Skeletal muscle tissue (tissue), 4 donors: ENCODE measurements around the gene CHD2. TPM values are rescaled to one million over a fixed set of nuclear protein-coding genes. Genes with fewer than 3 reads are reported as not detected.

Experiments
- H3K27ac ChIP-seq: one replicate; pipeline ENCODE4 v1.7.0; 2013; ENCODE audit warnings: mild to moderate bottlenecking, low read depth, low read length, inconsistent platforms
- H3K27me3 ChIP-seq, 3 donors: one replicate each; pipeline ENCODE4 v1.7.0; 2013; ENCODE audit warnings: low read length in 3 of 3; ENCODE audit not compliant: control insufficient read depth in 3 of 3, insufficient read depth in 3 of 3
- H3K36me3 ChIP-seq, 3 donors: one replicate each; pipeline ENCODE4 v1.7.0; 2013; ENCODE audit warnings: low read length in 3 of 3; ENCODE audit not compliant: control insufficient read depth in 3 of 3, insufficient read depth in 3 of 3
- H3K4me1 ChIP-seq, 3 donors: one replicate each; pipeline ENCODE4 v1.7.0; 2013; ENCODE audit warnings: low read length in 3 of 3, mild to moderate bottlenecking in 3 of 3; ENCODE audit not compliant: control insufficient read depth in 3 of 3, insufficient read depth in 3 of 3
- H3K4me3 ChIP-seq, 3 donors: one replicate each; pipeline ENCODE4 v1.7.0; 2013; ENCODE audit warnings: low read length in 3 of 3
- H3K9ac ChIP-seq, 3 donors: one replicate each; pipeline ENCODE4 v1.7.0; 2013; ENCODE audit warnings: low read length in 3 of 3, mild to moderate bottlenecking in 3 of 3, moderate library complexity in 2 of 3, low read depth in 1 of 3
- H3K9me3 ChIP-seq, 3 donors: one replicate each; pipeline ENCODE4 v1.7.0; 2013; ENCODE audit warnings: low read length in 3 of 3; ENCODE audit not compliant: control insufficient read depth in 3 of 3
- total RNA-seq: library from RNA; depleted of rRNA; stranded (reverse); fragments of >200 nt; gene quantifications from one replicate; pipeline ENCODE4 v1.2.3, GENCODE V29; 2014
- donor health status: Osteomylitis.

CHD2 gene
- total RNA-seq, 1 donor from 2014 or later: 105 TPM

DNA sequence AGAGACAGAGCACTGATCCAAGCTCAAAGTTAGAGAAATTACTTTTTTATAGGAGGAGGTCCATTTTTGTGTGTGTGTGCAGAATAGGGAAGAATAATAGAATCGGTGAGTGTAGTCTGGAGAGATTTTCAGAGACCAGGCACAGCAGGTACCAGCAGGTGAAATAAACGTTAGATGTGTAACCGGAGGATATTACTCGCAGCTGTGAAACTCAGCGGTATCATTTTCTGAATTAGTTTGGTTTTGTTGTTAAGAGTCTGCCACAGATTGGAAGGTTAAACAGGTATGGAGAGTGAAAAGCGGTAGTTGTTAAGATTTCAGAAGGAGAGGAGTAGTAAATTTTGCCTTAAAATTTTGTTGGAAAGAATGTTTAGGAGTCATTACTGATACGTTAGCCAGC is 119.0 kb downstream of the CHD2 start:
- peaks cover 55 to 86% (median 66%) of the 10 kb centered on the region in 3 donors for H3K36me3 ChIP-seq
- no peak overlapping the region for H3K4me3 ChIP-seq
- peaks cover 0 to 10% (median 0%) of the 10 kb centered on the region in 3 donors for H3K4me1 ChIP-seq
- H3K9me3 ChIP-seq: no peaks in the 10 kb centered on the region
- no peaks in the 10 kb centered on the region for H3K27me3 ChIP-seq
- H3K27ac ChIP-seq: no peak overlapping the region
- H3K9ac ChIP-seq: no peak overlapping the region

DNA sequence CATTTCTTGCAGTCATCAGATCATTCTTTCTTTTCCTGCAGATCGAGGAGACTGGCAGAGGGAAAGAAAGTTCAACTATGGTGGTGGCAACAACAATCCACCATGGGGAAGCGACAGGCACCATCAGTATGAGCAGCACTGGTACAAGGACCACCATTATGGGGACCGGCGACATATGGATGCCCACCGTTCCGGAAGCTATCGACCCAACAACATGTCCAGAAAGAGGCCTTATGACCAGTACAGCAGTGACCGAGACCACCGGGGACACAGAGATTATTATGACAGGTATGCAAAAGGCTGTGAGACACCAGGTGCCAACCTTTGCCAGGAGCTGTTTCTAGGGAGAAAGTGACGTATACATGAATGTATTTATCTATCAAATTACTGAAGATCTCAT is 119.8 kb downstream of the CHD2 start:
- Histone ChIP-seq H3K9ac (no peak overlapping the region), H3K36me3 (peaks cover 53 to 86% (median 66%) of the 10 kb centered on the region in 3 donors), H3K4me1 (peaks cover 3 to 18% (median 5%) of the 10 kb centered on the region in 3 donors), H3K27me3 (no peaks in the 10 kb centered on the region), H3K27ac (no peak overlapping the region), H3K9me3 (no peaks in the 10 kb centered on the region), H3K4me3 (no peak overlapping the region)

DNA sequence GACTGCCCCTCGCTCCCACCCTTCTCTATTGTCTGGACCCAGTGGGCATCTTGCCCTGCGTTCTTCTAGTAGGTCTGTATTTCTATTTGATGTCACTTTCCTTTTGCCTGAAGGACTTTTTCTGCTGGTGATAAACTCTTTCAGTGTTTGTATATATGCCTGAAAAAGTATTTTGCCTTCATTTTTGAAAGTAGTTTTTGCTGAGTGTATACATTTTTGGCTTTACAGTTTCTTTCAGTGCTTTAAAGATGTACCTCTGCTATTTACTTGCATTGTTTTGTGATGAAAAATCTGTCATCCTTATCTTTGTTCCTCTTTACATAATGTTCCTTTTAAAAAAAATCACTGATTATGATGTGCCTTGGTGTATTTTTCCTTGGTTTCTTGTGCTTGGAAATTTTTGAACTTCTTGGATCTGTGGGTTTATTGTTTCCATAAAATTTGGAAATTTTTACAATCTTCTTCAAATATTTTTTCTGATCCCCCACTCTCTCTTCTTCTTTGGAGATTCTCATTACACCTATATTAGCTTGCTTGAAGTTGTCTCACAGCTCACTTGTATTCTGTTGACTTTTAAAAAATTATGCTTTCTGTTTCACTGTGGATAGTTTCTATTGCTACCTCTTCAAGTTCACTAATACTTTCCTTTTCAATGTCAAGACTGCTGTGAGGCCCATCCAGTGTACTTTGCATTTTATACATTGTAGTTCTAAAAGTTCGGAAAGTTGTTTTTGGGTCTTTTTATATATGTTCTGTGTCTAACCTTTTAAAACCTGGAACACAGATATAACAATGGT is 121.0 kb downstream of the CHD2 start:
- Histone ChIP-seq H3K27ac (no peak overlapping the region), H3K9ac (no peak overlapping the region)

DNA sequence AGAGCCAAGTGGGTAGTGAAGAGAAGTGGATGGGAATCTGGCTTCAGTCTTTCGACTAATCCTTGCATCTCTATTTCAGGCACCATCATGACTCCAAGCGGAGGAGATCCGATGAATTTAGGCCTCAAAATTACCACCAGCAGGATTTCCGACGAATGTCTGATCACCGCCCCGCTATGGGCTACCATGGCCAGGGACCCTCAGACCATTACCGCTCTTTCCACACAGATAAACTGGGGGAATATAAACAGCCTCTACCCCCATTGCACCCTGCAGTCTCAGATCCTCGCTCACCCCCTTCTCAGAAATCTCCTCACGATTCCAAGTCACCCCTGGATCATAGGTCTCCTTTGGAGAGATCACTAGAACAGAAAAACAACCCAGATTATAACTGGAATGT is 124.2 kb downstream of the CHD2 start:
- H3K36me3 ChIP-seq: peaks cover 45 to 73% (median 50%) of the 10 kb centered on the region in 3 donors
- no peaks in the 10 kb centered on the region for H3K27me3 ChIP-seq
- no peak overlapping the region for H3K27ac ChIP-seq
- peaks cover 45 to 60% (median 47%) of the 10 kb centered on the region in 3 donors for H3K4me1 ChIP-seq
- no peaks in the 10 kb centered on the region for H3K9me3 ChIP-seq
- no peak overlapping the region for H3K9ac ChIP-seq
- H3K4me3 ChIP-seq: no peak overlapping the region

More for the DNA sequence above, 121.0 kb downstream of the CHD2 start:
- Histone ChIP-seq H3K36me3 (peaks cover 52 to 86% (median 65%) of the 10 kb centered on the region in 3 donors), H3K4me1 (peaks cover 15 to 29% (median 15%) of the 10 kb centered on the region in 3 donors), H3K27me3 (no peaks in the 10 kb centered on the region), H3K4me3 (no peak overlapping the region), H3K9me3 (no peaks in the 10 kb centered on the region)

DNA sequence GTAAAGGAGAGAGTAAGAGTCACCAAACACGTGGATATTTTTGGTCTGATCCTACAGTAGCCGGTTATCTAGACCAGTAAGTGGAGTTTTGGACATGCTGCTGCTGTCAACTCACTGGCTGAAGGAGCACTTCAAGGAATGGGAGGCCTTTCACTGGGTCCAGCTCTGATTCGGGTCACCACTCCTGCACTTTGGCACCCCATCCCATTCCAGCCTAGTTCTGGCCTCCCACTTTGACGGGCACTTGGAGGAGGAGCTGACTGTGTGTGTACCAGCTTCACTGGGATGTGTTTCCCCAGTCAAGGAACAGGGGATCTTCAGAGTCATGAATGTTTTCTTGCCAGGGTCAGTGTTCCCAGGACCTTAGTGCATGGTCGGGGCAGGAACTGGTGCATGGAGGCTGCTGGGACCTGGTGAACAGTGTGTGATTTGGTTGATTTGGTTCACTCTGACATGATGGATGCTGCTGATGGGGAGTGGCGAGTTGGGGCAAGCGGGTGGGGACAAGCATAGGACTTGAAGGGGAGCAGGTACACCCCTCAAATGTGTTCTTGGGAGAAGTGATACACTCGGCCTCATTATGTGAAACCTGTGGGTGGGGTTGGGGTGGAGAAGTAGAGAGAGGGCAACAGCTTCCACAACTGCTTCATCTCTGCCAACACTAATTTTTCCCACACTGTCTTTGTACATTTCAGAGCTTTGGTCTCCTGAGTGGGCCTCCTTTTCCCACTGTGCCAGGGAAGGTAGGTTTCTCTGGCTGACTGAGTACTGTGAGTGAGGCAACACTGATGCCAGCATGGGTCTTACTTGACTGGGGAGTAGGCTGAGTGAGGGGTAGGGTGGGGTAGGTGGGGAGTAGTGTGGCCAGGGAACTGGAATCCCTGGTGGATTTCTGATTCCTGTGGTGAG is 124.8 kb downstream of the CHD2 start:
- peaks cover 52 to 67% (median 53%) of the 10 kb centered on the region in 3 donors for H3K4me1 ChIP-seq

DNA sequence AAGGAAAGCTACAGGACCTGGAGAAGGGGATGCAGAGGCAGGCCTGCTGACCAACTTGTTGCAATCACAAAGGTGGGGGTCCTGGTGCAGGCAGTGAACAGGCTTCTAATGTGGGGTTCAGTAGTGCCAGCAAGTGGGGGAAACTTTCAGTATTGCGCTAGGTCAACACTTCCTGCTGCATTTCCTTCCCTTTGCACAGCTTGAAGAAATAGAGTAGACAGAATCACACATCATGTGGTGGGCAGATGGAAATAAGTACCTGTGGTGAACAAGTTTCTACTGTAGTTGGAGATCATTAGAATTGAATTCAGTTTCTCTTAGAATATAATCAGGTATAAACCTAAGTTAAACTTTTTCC is 125.5 kb downstream of the CHD2 start:
- Histone ChIP-seq H3K27me3 (no peaks in the 10 kb centered on the region), H3K36me3 (peaks cover 36 to 62% (median 38%) of the 10 kb centered on the region in 3 donors), H3K9ac (peak overlapping the region in 1 of 3 donors; percentile 28), H3K4me1 (peaks cover 58 to 73% (median 60%) of the 10 kb centered on the region in 3 donors), H3K27ac (peak overlapping the region; percentile 93), H3K4me3 (no peak overlapping the region), H3K9me3 (no peaks in the 10 kb centered on the region)

More for the DNA sequence above, 124.8 kb downstream of the CHD2 start:
- H3K36me3 ChIP-seq: peaks cover 41 to 68% (median 44%) of the 10 kb centered on the region in 3 donors
- H3K27me3 ChIP-seq: no peaks in the 10 kb centered on the region
- H3K4me3 ChIP-seq: no peak overlapping the region
- peak overlapping the region; percentile 93 for H3K27ac ChIP-seq
- H3K9me3 ChIP-seq: no peaks in the 10 kb centered on the region
- H3K9ac ChIP-seq: peak overlapping the region in 1 of 3 donors; percentile 28

DNA sequence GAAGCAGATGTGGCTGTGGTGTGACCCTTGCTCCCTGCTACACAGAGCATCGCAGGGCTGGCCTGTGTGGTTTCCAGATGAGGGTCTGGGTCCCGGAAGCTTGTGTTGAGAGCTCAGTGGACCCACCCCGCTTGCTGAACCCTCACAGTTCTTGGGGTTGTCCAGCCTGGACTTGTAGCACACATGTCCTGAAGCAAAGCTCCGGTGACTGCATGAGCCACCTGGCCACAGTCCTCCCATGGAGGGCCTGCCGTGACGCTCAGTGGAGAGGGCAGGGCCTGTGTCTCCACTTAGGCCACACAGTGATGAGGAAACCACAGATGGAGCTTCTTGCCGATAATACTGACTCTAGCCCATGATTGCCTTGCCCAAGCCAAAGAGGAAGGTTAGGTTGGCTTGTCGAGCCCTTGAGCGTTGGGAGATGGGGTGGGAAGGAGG is 126.3 kb downstream of the CHD2 start:
- Histone ChIP-seq H3K4me3 (peak overlapping the region in 2 of 3 donors; percentile 22 to 35), H3K27ac (peak overlapping the region; percentile 93), H3K9me3 (no peaks in the 10 kb centered on the region), H3K9ac (peak overlapping the region; percentile 36 to 84 (median 63)), H3K36me3 (peaks cover 32 to 56% (median 37%) of the 10 kb centered on the region in 3 donors), H3K4me1 (peaks cover 64 to 81% (median 67%) of the 10 kb centered on the region in 3 donors), H3K27me3 (no peaks in the 10 kb centered on the region)

DNA sequence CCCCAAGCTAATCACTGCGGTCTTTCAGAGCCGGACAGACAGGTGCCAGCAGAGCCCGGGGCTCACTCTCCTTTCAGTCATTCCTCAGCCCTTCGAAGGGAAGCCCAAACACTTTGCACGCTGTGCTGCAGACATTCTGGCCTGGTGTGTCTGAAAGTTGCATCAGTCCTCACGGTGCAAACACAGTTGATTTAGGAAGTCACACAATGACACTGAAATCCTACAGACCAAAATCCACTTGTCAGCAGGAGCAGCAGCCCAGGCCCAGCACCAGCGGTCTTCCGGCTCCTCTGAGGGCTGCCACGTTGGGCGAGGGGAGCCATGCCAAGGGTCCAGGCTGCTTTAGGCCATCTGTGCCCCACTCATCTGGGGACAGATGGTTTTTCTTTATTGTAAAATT is 127.3 kb downstream of the CHD2 start:
- peaks cover 64 to 78% (median 67%) of the 10 kb centered on the region in 3 donors for H3K4me1 ChIP-seq
- peaks cover 23 to 46% (median 27%) of the 10 kb centered on the region in 3 donors for H3K36me3 ChIP-seq

DNA sequence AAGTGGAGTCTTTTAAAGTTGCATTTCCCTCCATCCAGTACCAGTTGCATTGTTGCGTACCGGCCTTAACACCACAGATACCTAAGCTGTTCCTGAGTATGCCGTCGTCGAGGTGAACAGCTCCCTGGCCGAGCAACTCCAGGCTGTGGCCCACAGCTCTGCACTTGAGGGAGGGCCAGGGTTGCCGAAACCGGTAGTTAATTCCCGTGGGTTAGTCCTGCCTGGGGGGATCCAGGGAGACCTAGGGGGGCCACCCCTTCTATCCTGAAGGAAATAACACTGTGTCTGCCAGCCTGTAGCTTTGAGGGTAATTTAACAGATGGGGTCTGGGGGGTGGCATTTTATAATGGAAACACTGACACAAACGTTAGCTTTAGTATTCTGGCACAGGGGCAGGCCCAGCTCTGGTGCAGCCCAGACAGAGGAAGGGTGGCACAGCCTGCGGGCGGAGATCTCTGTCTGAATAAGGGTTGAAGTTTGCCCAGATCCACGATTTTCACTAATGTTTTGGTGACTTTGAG is 128.0 kb downstream of the CHD2 start:
- H3K36me3 ChIP-seq: peaks cover 23 to 39% (median 23%) of the 10 kb centered on the region in 3 donors
- H3K4me3 ChIP-seq: peak overlapping the region; percentile 30 to 56 (median 54)
- peaks cover 64 to 72% (median 67%) of the 10 kb centered on the region in 3 donors for H3K4me1 ChIP-seq
- peak overlapping the region; percentile 62 to 84 (median 79) for H3K9ac ChIP-seq
- H3K9me3 ChIP-seq: no peaks in the 10 kb centered on the region
- no peaks in the 10 kb centered on the region for H3K27me3 ChIP-seq
- H3K27ac ChIP-seq: peak overlapping the region; percentile 93

More for the DNA sequence above, 127.3 kb downstream of the CHD2 start:
- Histone ChIP-seq H3K27ac (peak overlapping the region; percentile 93), H3K9ac (peak overlapping the region; percentile 62 to 84 (median 79)), H3K4me3 (peak overlapping the region in 2 of 3 donors; percentile 7 to 45), H3K9me3 (no peaks in the 10 kb centered on the region), H3K27me3 (no peaks in the 10 kb centered on the region)
